K562 (cell line): ENCODE measurements around the gene MMP23B. TPM values are rescaled to one million over a fixed set of nuclear protein-coding genes. Genes with fewer than 3 reads are reported as not detected.

Experiments
- ATAC-seq: fragments of 200-7000 bp; cut with Tn5 transposase; 3 replicates; pipeline ENCODE4 v1.9.1; 2020; ENCODE audit warnings: moderate library complexity
- BruUV-seq: library from RNA; stranded (reverse); fragments of 400-500 nt; replicated peaks from 2 replicates; lab custom pipeline; 2021; lab: Mats Ljungman, UMichigan
- CTCF ChIA-PET: fragments of 300-600 bp; formaldehyde crosslinking; extraction: SDS; loops from one replicate; lab custom pipeline; 2021; ENCODE audit warnings: low intra/inter-chr PET ratio; lab: Yijun Ruan, JAX
- POLR2A ChIA-PET: fragments of 300-600, 350-650 bp; sonication (Branson Sonifier 250); formaldehyde crosslinking; extraction: SDS; loops from one replicate; lab custom pipeline; 2021; ENCODE audit warnings: antibody characterized with exemption, inconsistent platforms; lab: Yijun Ruan, JAX
- DNase-seq, 4 experiments: peaks; one replicate each; pipeline versions ENCODE4 v3.0.0 to v3.0.0-alpha.2; 2011 to 2018; ENCODE audit warnings: low spot score in 3 of 4, mixed read lengths in 3 of 4; ENCODE audit errors: extremely low read depth in 1 of 4
- FAIRE-seq: peaks from 2 replicates; lab custom pipeline; 2011; peaks lifted over from hg19 to GRCh38; lab: Jason Lieb, UNC
- H2AFZ ChIP-seq: 2 replicates; pipeline ENCODE4 v1.6.0; 2011; ENCODE audit warnings: low read depth, low read length, control low read depth, inconsistent platforms
- H3K27ac ChIP-seq: fragments of 200-600 bp; 3 replicates; pipeline ENCODE4 v1.8.0; 2011; ENCODE audit warnings: low read depth, mild to moderate bottlenecking, control low read depth, inconsistent platforms, low read length, moderate library complexity, mixed read lengths; ENCODE audit errors: extremely low read depth
- H3K27me3 ChIP-seq, 2 experiments: fragments of 300-600 bp in 1 of 2; 2 replicates in 1 of 2; 3 replicates in 1 of 2; pipeline versions ENCODE4 v1.6.0 to v1.8.0; 2011; ENCODE audit warnings: inconsistent platforms in 2 of 2, low read length in 2 of 2, mild to moderate bottlenecking in 1 of 2, mixed read lengths in 1 of 2, moderate library complexity in 1 of 2; ENCODE audit not compliant: control insufficient read depth in 2 of 2, insufficient read depth in 2 of 2
- H3K36me3 ChIP-seq: fragments of 300-600 bp; 3 replicates; pipeline ENCODE4 v1.8.0; 2011; ENCODE audit warnings: mild to moderate bottlenecking, low read length, inconsistent platforms; ENCODE audit not compliant: control insufficient read depth, insufficient read depth
- H3K4me1 ChIP-seq, 2 experiments: fragments of 200-600 bp in 1 of 2; replicated peaks in 1 of 2; 2 replicates in 1 of 2; 3 replicates in 1 of 2; pipeline versions ENCODE4 v1.5.1 to v1.8.0; 2011; ENCODE audit warnings: inconsistent platforms in 2 of 2, low read length in 2 of 2, mild to moderate bottlenecking in 1 of 2, mixed read lengths in 1 of 2, moderate library complexity in 1 of 2; ENCODE audit not compliant: control insufficient read depth in 2 of 2, insufficient read depth in 2 of 2
- H3K4me2 ChIP-seq: 2 replicates; pipeline ENCODE4 v1.6.1; 2011; ENCODE audit warnings: low read length, control low read depth, inconsistent platforms, mixed read lengths; ENCODE audit not compliant: insufficient read depth
- H3K4me3 ChIP-seq: fragments of 200-600 bp; sonication (generic), shearing (Covaris generic); 2 replicates; pipeline ENCODE4 v1.5.1; 2016; ENCODE audit warnings: control low read depth, inconsistent platforms
- H3K79me2 ChIP-seq: fragments of 200-600 bp; 3 replicates; pipeline ENCODE4 v1.8.0; 2011; ENCODE audit warnings: low read length, inconsistent platforms; ENCODE audit not compliant: control insufficient read depth, insufficient read depth
- H3K9ac ChIP-seq, 2 experiments: 2 replicates each; pipeline versions ENCODE4 v1.6.0 to v1.6.1; 2011; ENCODE audit warnings: low read depth in 2 of 2, low read length in 2 of 2, control low read depth in 1 of 2, inconsistent platforms in 1 of 2, mild to moderate bottlenecking in 1 of 2, mixed read lengths in 1 of 2; ENCODE audit not compliant: insufficient read depth in 1 of 2
- H3K9me1 ChIP-seq: one replicate; pipeline ENCODE4 v1.6.0; 2011; ENCODE audit warnings: inconsistent platforms, mild to moderate bottlenecking, low read length, moderate library complexity; ENCODE audit not compliant: control insufficient read depth, insufficient read depth
- H3K9me3 ChIP-seq: replicated peaks from 2 replicates; pipeline ENCODE4 v1.5.1; 2011; ENCODE audit warnings: low read depth, low read length, inconsistent platforms; ENCODE audit not compliant: control insufficient read depth, insufficient read depth
- H4K20me1 ChIP-seq: replicated peaks from 2 replicates; pipeline ENCODE4 v1.6.1; 2011; ENCODE audit warnings: low read length, inconsistent platforms, mixed read lengths; ENCODE audit not compliant: control insufficient read depth, insufficient read depth
- CBX3 ChIP-seq, 2 experiments: IDR thresholded peaks; 1 replicate in 1 of 2; 2 replicates in 1 of 2; pipeline ENCODE4 v1.6.1; 2012; ENCODE audit warnings: inconsistent platforms in 2 of 2, low read length in 2 of 2, borderline replicate concordance in 1 of 2, control low read depth in 1 of 2
- E2F6 ChIP-seq, 2 experiments: IDR thresholded peaks; 2 replicates each; pipeline ENCODE4 v1.6.1; 2011; ENCODE audit warnings: borderline replicate concordance in 1 of 2, control low read depth in 1 of 2, low read depth in 1 of 2, low read length in 1 of 2, mild to moderate bottlenecking in 1 of 2, mixed read lengths in 1 of 2, moderate library complexity in 1 of 2; ENCODE audit not compliant: insufficient read depth in 1 of 2, insufficient read length in 1 of 2, poor library complexity in 1 of 2, severe bottlenecking in 1 of 2; ENCODE audit errors: extremely low read depth in 1 of 2
- IRF2 ChIP-seq: sonication (generic); formaldehyde crosslinking; IDR thresholded peaks from 2 replicates; pipeline ENCODE4 v1.8.1; 2022; ENCODE audit warnings: mild to moderate bottlenecking, missing genetic modification reagents
- L3MBTL2 ChIP-seq: fragments of 450-650 bp; IDR thresholded peaks from 2 replicates; pipeline ENCODE4 v1.6.1; 2016; ENCODE audit warnings: mild to moderate bottlenecking, moderate library complexity
- MAX ChIP-seq: sonication (generic); formaldehyde crosslinking; IDR thresholded peaks from 2 replicates; pipeline ENCODE4 v1.9.0; 2022; ENCODE audit warnings: mild to moderate bottlenecking, missing genetic modification reagents
- NR2F6 ChIP-seq: fragments of 450-650 bp; formaldehyde crosslinking; IDR thresholded peaks from 2 replicates; pipeline ENCODE4 v1.4.0; 2020; ENCODE audit warnings: mild to moderate bottlenecking
- PURB ChIP-seq: sonication (generic); formaldehyde crosslinking; IDR thresholded peaks from 2 replicates; pipeline ENCODE4 v1.9.0; 2021; ENCODE audit warnings: low read depth, mild to moderate bottlenecking, missing genetic modification reagents
- TFE3 ChIP-seq: fragments of 450-650 bp; formaldehyde crosslinking; IDR thresholded peaks from 2 replicates; pipeline ENCODE4 v1.4.0; 2020; ENCODE audit warnings: mild to moderate bottlenecking, mixed read lengths
- THRA ChIP-seq: fragments of 450-650 bp; IDR thresholded peaks from 2 replicates; pipeline ENCODE4 v1.6.1; 2017; ENCODE audit warnings: mild to moderate bottlenecking, moderate library complexity
- WGBS: fragments of 100-300 bp; shearing (Covaris generic); methylation state at CpG from one replicate; pipeline ENCODE4 v1.1.6; 2016; ENCODE audit warnings: low coverage, mixed read lengths; ENCODE audit not compliant: insufficient coverage; ENCODE audit errors: missing lambda C conversion rate; 5-methylcytosine and 5-hydroxymethylcytosine counted together
- in situ Hi-C: fragments of 300-500 bp; cut with MboI; formaldehyde crosslinking; loops from 4 replicates; pipeline ENCODE4 v1.15.0; 2018; ENCODE audit warnings: inconsistent platforms, mixed read lengths
- intact Hi-C: fragments of 100-400 bp; cut with micrococcal nuclease; formaldehyde crosslinking; loops from 2 replicates; pipeline ENCODE4 v1.14.2; 2022
- polyA plus RNA-seq, 8 experiments: library from polyadenylated mRNA; depleted of rRNA in 4 of 8; stranded (reverse) in 5 of 8; unstranded in 3 of 8; fragments of >200 nt; fragmentation: Nextera tagmentation in 2 of 8; fragmentation: Illumina TruSeq in 1 of 8; extraction: Ambion mirVana in 2 of 8; extraction: Trizol in 1 of 8; gene quantifications; 2 replicates each; pipeline versions ENCODE4 v1.2.1 to v1.2.3, GENCODE V29; 2011 to 2014; ENCODE audit warnings: inconsistent platforms in 1 of 8, missing spikeins in 1 of 8
- total RNA-seq, 7 experiments: library from RNA; depleted of rRNA in 6 of 7; stranded (reverse); fragments of >200 nt in 6 of 7; fragmentation: Illumina TruSeq in 2 of 7; extraction: Trizol in 2 of 7; gene quantifications; 2 replicates each; pipeline versions ENCODE4 v1.2.1 to v1.2.3, GENCODE V29; 2011 to 2021; ENCODE audit warnings: low replicate concordance in 1 of 7

MMP23B gene
- total and polyA plus RNA-seq, 9 of the 15 experiments (the other 6 are each of a cell fraction or from before 2014, with no cell fraction given) = 0.28 to 1.2 (median 0.41) TPM; not detected in 5

- WGBS = 41% methylated on average over 9 of the region's 10 CpGs
- H3K4me2 ChIP-seq = no peak overlapping the region
- DNase-seq = peak in 1 of 4 experiments; percentile 12
- no peaks in the 10 kb centered on the region for H3K36me3 ChIP-seq
- peaks cover 2% of the 10 kb centered on the region; the same call in 1 of the 2 replicates for H3K9me3 ChIP-seq
- in situ Hi-C loops (no loop called here), intact Hi-C loops (no loop called here)
- H3K27me3 ChIP-seq = no peaks in the 10 kb centered on the region
- peak overlapping the region in 1 of 2 experiments; percentile 76; a peak in 2 of 4 replicates for H3K9ac ChIP-seq
- H2AFZ ChIP-seq = peak overlapping the region; percentile 44
- POLR2A ChIA-PET = interaction anchor here (0.7 kb wide), 1 partner anchor 443 kb away, joined by 3 read pairs; no protein-coding TSS in a partner anchor
- no peaks in the 10 kb centered on the region; the same call in 1 of the 2 replicates for H4K20me1 ChIP-seq
- FAIRE-seq = peak; percentile 71
- ATAC-seq = peak; percentile 31
- BruUV-seq = no TSS peak
- no peak overlapping the region for H3K4me3 ChIP-seq
- no peak overlapping the region; the same call in 2 of the 3 replicates for H3K27ac ChIP-seq
- H3K4me1 ChIP-seq = peaks cover 11 to 46% of the 10 kb centered on the region in 2 experiments; a peak in 4 of 5 replicates
- CTCF ChIA-PET = no interaction called here
- no peaks in the 10 kb centered on the region for H3K9me1 ChIP-seq
- no peaks in the 10 kb centered on the region for H3K79me2 ChIP-seq
- no peak for TF ChIP-seq TFE3 (CRISPR knock-in tag)
- peak; percentile 84 for TF ChIP-seq MAX (CRISPR knock-in tag)
- TF ChIP-seq NR2F6 (CRISPR knock-in tag) = no peak
- TF ChIP-seq E2F6 (IDR thresholded peaks at IDR 0.05; ENCODE audit: borderline replicate concordance in 1 of 2, extremely low read depth in 1 of 2, insufficient read depth in 1 of 2, insufficient read length in 1 of 2, low read depth in 1 of 2, low read length in 1 of 2, poor library complexity in 1 of 2, severe bottlenecking in 1 of 2) = peak in 1 of 2 experiments; percentile 58
- no peak for TF ChIP-seq IRF2 (CRISPR knock-in tag)
- TF ChIP-seq L3MBTL2 = 0 out of 2 replicates have a peak, but pooled peaks have one; percentile 16
- no peak for TF ChIP-seq CBX3 (IDR thresholded peaks at IDR 0.05; ENCODE audit: borderline replicate concordance in 1 of 2, low read length in 2 of 2)
- TF ChIP-seq PURB = no peak
- TF ChIP-seq THRA = no peak
Measured at GRCh38 chr1:1594602-1595260, 37.2 kb upstream of the MMP23B start.
